Mucosa of descending colon (tissue), 3 donors: ENCODE data around the gene PIK3C2B. TPM values are rescaled to one million over a fixed set of nuclear protein-coding genes. Genes with fewer than 3 reads are reported as not detected.

Source experiments
- ATAC-seq: fragments of 200-7000 bp; cut with Tn5 transposase; one replicate; pipeline ENCODE4 v1.9.1; 2020; ENCODE audit warnings: mild to moderate bottlenecking, moderate library complexity
- DNase-seq, 3 donors: peaks; one replicate each; pipeline ENCODE4 v3.0.0-alpha.2; 2020
- H3K36me3 ChIP-seq: fragments of 200-600 bp; one replicate; pipeline ENCODE4 v1.8.0; 2021; ENCODE audit warnings: low read depth, mild to moderate bottlenecking
- H3K4me1 ChIP-seq: fragments of 200-600 bp; one replicate; pipeline ENCODE4 v1.8.0; 2021; ENCODE audit warnings: low read depth, mild to moderate bottlenecking
- H3K4me3 ChIP-seq: fragments of 200-600 bp; one replicate; pipeline ENCODE4 v1.8.0; 2021; ENCODE audit warnings: mild to moderate bottlenecking
- H3K9me3 ChIP-seq: fragments of 200-600 bp; one replicate; pipeline ENCODE4 v1.8.0; 2021; ENCODE audit warnings: mild to moderate bottlenecking
- CTCF ChIP-seq: fragments of 200-600 bp; IDR thresholded peaks from one replicate; pipeline ENCODE4 v1.8.0; 2022; ENCODE audit warnings: antibody characterized with exemption, mild to moderate bottlenecking
- intact Hi-C, 2 donors: fragments of 100-400 bp; cut with DNase I in 1 of 2; cut with micrococcal nuclease in 1 of 2; formaldehyde crosslinking; loops; one replicate each; pipeline versions ENCODE4 v1.11.0 to v1.11.1; 2022; cut with DNase I, micrococcal nuclease
- total RNA-seq, 3 donors: library from RNA; stranded (reverse); fragmentation: NEBNext Ultra II Directional in 2 of 3; extraction: Animal tissue kit (Norgen Biotek cat#: 25700) in 2 of 3; gene quantifications; one replicate each; pipeline versions ENCODE4 v1.2.1 to v1.2.4, GENCODE V29; 2021 to 2023
- donor health status: DM: no; HTN: no; CAD: no; lungs with moderate emphysema.
- donor health status: DM: no; HTN: no; CAD: no.
- donor health status: DM: no; HTN: yes; CAD: no.

Gene PIK3C2B
- total RNA-seq, 3 donors from 2014 or later, result 66.5 to 117 (median 90.4) TPM

- H3K4me3 ChIP-seq, result no peak overlapping the region
- DNase-seq (peak; percentile 59 to 80 (median 66)), ATAC-seq (peak; percentile 82)
- no peaks in the 10 kb centered on the region for H3K36me3 ChIP-seq
- peaks cover 50% of the 10 kb centered on the region for H3K4me1 ChIP-seq
- H3K9me3 ChIP-seq, result no peaks in the 10 kb centered on the region
- intact Hi-C loops, result no loop called here
- no peak for TF ChIP-seq CTCF
Measured at GRCh38 chr1:204479387-204480136, 15.0 kb downstream of the PIK3C2B start.

- no peaks in the 10 kb centered on the region for H3K36me3 ChIP-seq
- H3K9me3 ChIP-seq, result no peaks in the 10 kb centered on the region
- H3K4me3 ChIP-seq, result no peak overlapping the region
- intact Hi-C loops, result no loop called here
- DNase-seq (no peak), ATAC-seq (peak; percentile 55)
- peaks cover 50% of the 10 kb centered on the region for H3K4me1 ChIP-seq
- TF ChIP-seq CTCF, result no peak
Measured at GRCh38 chr1:204478921-204479320, 15.7 kb downstream of the PIK3C2B start.

- intact Hi-C loops, result no loop called here
- ATAC-seq (no peak), DNase-seq (no peak)
- Histone ChIP-seq H3K4me3 (no peak overlapping the region), H3K9me3 (no peaks in the 10 kb centered on the region), H3K4me1 (peaks cover 50% of the 10 kb centered on the region), H3K36me3 (no peaks in the 10 kb centered on the region)
- TF ChIP-seq CTCF, result no peak
Measured at GRCh38 chr1:204478172-204478899, 16.3 kb downstream of the PIK3C2B start.

- intact Hi-C loops, result no loop called here
- no peak for TF ChIP-seq CTCF
- Histone ChIP-seq H3K4me1 (peaks cover 44% of the 10 kb centered on the region), H3K9me3 (no peaks in the 10 kb centered on the region), H3K4me3 (no peak overlapping the region), H3K36me3 (no peaks in the 10 kb centered on the region)
- peak in 1 of 3 donors; percentile 54 for DNase-seq
- peak; percentile 68 for ATAC-seq
Measured at GRCh38 chr1:204477036-204477740, 17.4 kb downstream of the PIK3C2B start.

GRCh38 chr1:204476563-204476962, 18.0 kb downstream of the PIK3C2B start:
- Histone ChIP-seq H3K4me1 (peaks cover 43% of the 10 kb centered on the region), H3K9me3 (no peaks in the 10 kb centered on the region), H3K36me3 (no peaks in the 10 kb centered on the region), H3K4me3 (no peak overlapping the region)
- ATAC-seq (no peak), DNase-seq (no peak)
- intact Hi-C loops, result no loop called here
- no peak for TF ChIP-seq CTCF
